ENCODE data around the gene MB.

MB gene

GRCh38 chr22:35572556-35572955 lies 44.6 kb downstream of the MB start:
- FAIRE-seq = no peak

GRCh38 chr22:35570686-35571194 lies 46.4 kb downstream of the MB start:
- FAIRE-seq = no peak
- TF ChIP-seq POU2F2 (IDR thresholded peaks at IDR 0.05; ENCODE audit: low read depth, low read length) (no peak), TAF1 (IDR thresholded peaks at IDR 0.05; ENCODE audit: low read depth, low read length) (no peak), POLR2AphosphoS5 (IDR thresholded peaks at IDR 0.05; ENCODE audit: low read depth, low read length) (no peak), SPI1 (IDR thresholded peaks at IDR 0.05; ENCODE audit: low read depth, low read length) (no peak)
- no peak for DNase-seq (ENCODE audit: insufficient read length, low spot score)

More at GRCh38 chr22:35572556-35572955, 44.6 kb downstream of the MB start:
- TF ChIP-seq POLR2A (IDR thresholded peaks at IDR 0.05; ENCODE audit: low read depth, low read length) = no peak
- no peak for TF ChIP-seq TAF1 (IDR thresholded peaks at IDR 0.05; ENCODE audit: low read depth, low read length)
- no peak for TF ChIP-seq PAX5 (IDR thresholded peaks at IDR 0.05; ENCODE audit: insufficient read depth, low read length, severe bottlenecking)
- no peak for TF ChIP-seq POU2F2 (IDR thresholded peaks at IDR 0.05; ENCODE audit: low read depth, low read length)
- no peak for TF ChIP-seq SPI1 (IDR thresholded peaks at IDR 0.05; ENCODE audit: low read depth, low read length)
- TF ChIP-seq POLR2AphosphoS5 (IDR thresholded peaks at IDR 0.05; ENCODE audit: low read depth, low read length) = no peak
- DNase-seq (ENCODE audit: insufficient read length, low spot score) = no peak

DNA sequence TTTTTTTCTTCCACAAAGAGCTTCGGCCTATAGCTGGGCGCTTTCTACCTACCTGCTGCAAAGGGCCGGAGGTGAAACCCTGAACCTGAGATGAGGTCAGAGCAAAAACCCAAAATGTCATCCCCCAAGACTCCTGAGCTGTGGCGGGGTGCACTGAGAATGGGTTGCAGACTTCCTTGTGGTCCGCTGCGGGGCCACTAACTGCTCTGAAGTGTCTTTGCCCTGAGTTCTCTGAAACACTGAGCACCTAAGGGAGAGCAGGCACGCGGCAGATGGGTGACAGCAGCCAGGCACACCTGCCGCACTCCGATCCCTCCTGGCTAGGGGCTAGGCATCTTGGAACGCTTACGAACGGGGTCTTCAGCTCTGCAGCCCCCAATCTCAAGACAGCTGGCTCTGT lies 47.2 kb downstream of the MB start:
- FAIRE-seq (no peak), DNase-seq (ENCODE audit: insufficient read length, low spot score) (no peak)
- no peak for TF ChIP-seq POU2F2 (IDR thresholded peaks at IDR 0.05; ENCODE audit: low read depth, low read length)
- no peak for TF ChIP-seq SPI1 (IDR thresholded peaks at IDR 0.05; ENCODE audit: low read depth, low read length)
- no peak for TF ChIP-seq TAF1 (IDR thresholded peaks at IDR 0.05; ENCODE audit: low read depth, low read length)
- TF ChIP-seq PAX5 (IDR thresholded peaks at IDR 0.05; ENCODE audit: insufficient read depth, low read length, severe bottlenecking) = no peak
- TF ChIP-seq POLR2A (IDR thresholded peaks at IDR 0.05; ENCODE audit: low read depth, low read length) = no peak
- TF ChIP-seq POLR2AphosphoS5 (IDR thresholded peaks at IDR 0.05; ENCODE audit: low read depth, low read length) = no peak

DNA sequence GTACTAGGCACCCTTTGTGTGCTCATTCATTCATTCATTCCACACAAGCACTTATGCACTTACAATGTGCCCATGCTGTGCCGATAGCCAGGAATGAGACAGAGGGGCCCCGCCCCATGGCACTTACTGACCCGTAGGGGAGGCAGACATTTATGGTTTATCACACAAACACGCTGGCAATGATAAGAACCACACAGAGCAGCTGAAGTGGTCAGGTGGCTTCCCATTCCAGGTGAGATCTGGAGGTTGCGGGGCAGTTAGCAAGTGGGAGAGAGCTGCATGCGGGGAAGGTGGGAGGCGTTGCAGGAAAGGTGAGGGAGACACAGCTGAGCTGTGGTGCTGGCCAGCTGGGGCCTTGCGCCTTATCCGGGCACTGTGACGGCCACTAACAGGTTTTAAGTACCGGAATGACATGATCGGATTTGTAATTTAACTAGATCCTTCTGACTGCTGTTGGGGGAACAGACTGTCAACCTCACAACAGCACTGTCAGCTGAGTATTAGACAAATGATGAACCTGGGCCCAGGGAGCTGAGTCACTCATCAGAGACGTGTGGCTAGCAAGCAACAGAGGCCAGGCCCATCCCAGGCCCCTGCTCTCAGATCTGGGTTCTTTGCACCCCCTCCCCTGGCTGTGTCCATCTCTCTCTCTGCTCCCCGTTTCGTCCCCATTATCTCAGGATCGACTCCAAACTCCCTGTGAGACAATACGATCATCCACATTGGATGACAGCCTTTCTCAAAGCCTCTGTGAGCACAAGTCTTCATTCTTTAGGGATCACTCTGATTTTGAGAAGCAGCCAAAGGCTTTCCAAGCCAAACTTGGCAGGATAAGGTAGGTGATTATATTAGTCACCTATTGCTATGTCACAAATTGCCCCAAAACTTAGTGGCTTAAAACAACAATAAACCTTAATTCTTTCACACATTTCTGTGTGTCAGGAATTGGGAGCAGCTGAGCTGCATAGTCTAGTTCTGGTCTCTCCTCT lies 48.1 kb downstream of the MB start:
- no peak for TF ChIP-seq POLR2A (IDR thresholded peaks at IDR 0.05; ENCODE audit: low read depth, low read length)
- no peak for TF ChIP-seq TAF1 (IDR thresholded peaks at IDR 0.05; ENCODE audit: low read depth, low read length)
- TF ChIP-seq POU2F2 (IDR thresholded peaks at IDR 0.05; ENCODE audit: low read depth, low read length) = no peak
- no peak for TF ChIP-seq PAX5 (IDR thresholded peaks at IDR 0.05; ENCODE audit: insufficient read depth, low read length, severe bottlenecking)
- TF ChIP-seq POLR2AphosphoS5 (IDR thresholded peaks at IDR 0.05; ENCODE audit: low read depth, low read length) = no peak
- TF ChIP-seq SPI1 (IDR thresholded peaks at IDR 0.05; ENCODE audit: low read depth, low read length) = no peak
- DNase-seq (ENCODE audit: insufficient read length, low spot score) (no peak), FAIRE-seq (no peak)

- TF ChIP-seq POLR2A (IDR thresholded peaks at IDR 0.05; ENCODE audit: low read depth, low read length) (no peak), TAF1 (IDR thresholded peaks at IDR 0.05; ENCODE audit: low read depth, low read length) (no peak), POLR2AphosphoS5 (IDR thresholded peaks at IDR 0.05; ENCODE audit: low read depth, low read length) (no peak), PAX5 (IDR thresholded peaks at IDR 0.05; ENCODE audit: insufficient read depth, low read length, severe bottlenecking) (no peak), SPI1 (IDR thresholded peaks at IDR 0.05; ENCODE audit: low read depth, low read length) (no peak), POU2F2 (IDR thresholded peaks at IDR 0.05; ENCODE audit: low read depth, low read length) (no peak)
- no peak for DNase-seq (ENCODE audit: insufficient read length, low spot score)
- no peak for FAIRE-seq
Observed at GRCh38 chr22:35567351-35568141, 49.6 kb downstream of the MB start.

DNA sequence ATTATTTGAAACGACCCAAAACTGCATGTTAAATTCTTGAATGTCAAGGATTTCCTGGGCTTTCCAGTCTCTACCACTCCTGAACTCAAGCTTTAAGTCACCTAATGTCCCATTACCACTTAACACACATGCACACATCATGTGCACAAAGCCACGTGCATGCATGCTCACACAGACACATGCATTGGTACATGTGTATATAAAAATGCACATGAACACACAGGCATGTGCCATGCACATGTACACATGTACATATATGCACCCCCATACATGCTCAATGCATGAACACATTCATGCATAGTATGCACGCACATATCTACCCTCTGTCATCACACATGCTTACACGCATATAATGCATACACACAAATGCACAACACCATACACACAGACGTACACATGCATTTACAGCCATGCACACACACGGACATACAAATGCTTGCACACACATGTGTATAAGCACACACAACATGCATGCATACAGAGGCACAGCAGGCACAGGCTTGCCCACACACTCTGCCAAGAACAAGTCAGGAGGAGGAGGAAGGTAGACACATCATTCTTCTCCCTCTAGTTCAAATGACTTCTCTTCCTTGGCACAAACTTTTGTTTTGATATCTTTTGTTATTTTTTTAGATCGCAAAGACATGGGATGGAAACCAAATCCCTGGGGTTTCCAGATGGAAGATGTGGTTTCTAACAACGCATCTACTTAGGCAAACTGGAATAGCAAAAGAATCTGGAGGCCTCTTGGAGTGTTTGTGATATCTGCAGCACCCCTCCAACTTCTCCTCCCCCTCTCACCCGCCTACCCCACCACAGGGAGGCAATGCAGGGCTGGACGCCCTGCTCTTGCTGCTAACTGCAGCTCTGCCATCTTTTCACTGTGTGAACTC lies 51.9 kb downstream of the MB start:
- TF ChIP-seq TAF1 (IDR thresholded peaks at IDR 0.05; ENCODE audit: low read depth, low read length) (no peak), SPI1 (IDR thresholded peaks at IDR 0.05; ENCODE audit: low read depth, low read length) (no peak), POLR2AphosphoS5 (IDR thresholded peaks at IDR 0.05; ENCODE audit: low read depth, low read length) (no peak), POLR2A (IDR thresholded peaks at IDR 0.05; ENCODE audit: low read depth, low read length) (no peak), PAX5 (IDR thresholded peaks at IDR 0.05; ENCODE audit: insufficient read depth, low read length, severe bottlenecking) (no peak), POU2F2 (IDR thresholded peaks at IDR 0.05; ENCODE audit: low read depth, low read length) (no peak)
- no peak for DNase-seq (ENCODE audit: insufficient read length, low spot score)
- FAIRE-seq = peak; percentile 70

DNA sequence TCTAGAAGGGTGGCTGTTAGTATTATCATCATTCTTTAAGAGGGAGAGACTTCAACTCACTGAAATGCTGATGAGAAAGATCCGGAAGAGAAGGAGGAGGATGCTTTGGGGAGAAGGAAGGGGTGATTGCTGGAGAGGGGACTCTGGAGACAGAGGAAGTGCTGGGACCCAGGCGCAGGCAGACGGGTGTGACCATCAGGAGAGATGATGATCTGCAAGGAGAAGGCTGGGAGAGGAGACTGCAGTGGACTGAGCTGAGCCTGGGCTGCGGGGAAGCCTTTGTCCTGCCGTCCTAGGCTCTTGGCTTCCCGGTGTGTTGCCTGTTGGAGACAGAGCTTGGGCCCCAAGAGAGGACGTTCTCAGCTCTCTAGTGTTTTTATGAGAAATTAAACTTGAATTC lies 53.9 kb downstream of the MB start:
- no peak for FAIRE-seq
- TF ChIP-seq TAF1 (IDR thresholded peaks at IDR 0.05; ENCODE audit: low read depth, low read length) (no peak), POLR2AphosphoS5 (IDR thresholded peaks at IDR 0.05; ENCODE audit: low read depth, low read length) (no peak), POU2F2 (IDR thresholded peaks at IDR 0.05; ENCODE audit: low read depth, low read length) (no peak), SPI1 (IDR thresholded peaks at IDR 0.05; ENCODE audit: low read depth, low read length) (no peak), PAX5 (IDR thresholded peaks at IDR 0.05; ENCODE audit: insufficient read depth, low read length, severe bottlenecking) (no peak), POLR2A (IDR thresholded peaks at IDR 0.05; ENCODE audit: low read depth, low read length) (no peak)
- DNase-seq (ENCODE audit: insufficient read length, low spot score) = no peak

DNA sequence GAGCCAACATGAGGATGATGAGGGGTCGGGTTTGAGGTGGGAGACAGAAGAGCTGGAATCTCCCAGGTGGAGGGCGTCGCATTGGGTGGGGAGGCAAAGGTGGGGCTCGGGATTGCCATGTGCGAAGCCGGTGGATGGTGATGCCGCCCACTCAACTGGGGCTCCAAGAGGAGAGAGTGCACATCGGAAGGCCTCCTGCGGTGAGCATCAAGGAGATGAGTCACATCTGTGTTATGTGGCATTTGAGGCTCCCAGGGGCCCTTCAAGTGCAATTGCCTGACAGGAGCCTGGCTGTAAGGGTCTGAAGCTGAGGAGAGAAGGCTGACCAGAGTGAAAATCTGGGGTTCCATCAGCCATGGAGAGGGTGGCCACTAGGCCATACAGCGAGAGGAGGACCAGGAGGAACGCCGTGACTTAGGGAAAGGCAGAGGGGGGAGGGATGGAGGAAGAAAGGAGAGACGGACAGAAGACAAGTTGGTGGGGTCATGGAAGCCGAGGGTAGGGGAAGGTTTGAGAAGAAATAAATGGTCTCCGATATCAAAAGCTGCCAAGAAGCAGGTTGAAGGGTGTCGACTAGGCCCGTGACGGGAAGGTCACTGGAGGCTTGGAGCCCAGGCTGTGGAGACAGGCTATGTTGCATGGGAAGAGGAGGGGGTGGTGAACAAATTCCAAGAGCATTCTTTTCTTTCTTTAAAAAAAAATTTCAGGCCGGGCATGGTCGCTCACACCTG lies 55.2 kb downstream of the MB start:
- FAIRE-seq = no peak
- TF ChIP-seq PAX5 (IDR thresholded peaks at IDR 0.05; ENCODE audit: insufficient read depth, low read length, severe bottlenecking) (no peak), POLR2A (IDR thresholded peaks at IDR 0.05; ENCODE audit: low read depth, low read length) (no peak), TAF1 (IDR thresholded peaks at IDR 0.05; ENCODE audit: low read depth, low read length) (no peak), POU2F2 (IDR thresholded peaks at IDR 0.05; ENCODE audit: low read depth, low read length) (no peak), SPI1 (IDR thresholded peaks at IDR 0.05; ENCODE audit: low read depth, low read length) (no peak), POLR2AphosphoS5 (IDR thresholded peaks at IDR 0.05; ENCODE audit: low read depth, low read length) (no peak)
- DNase-seq (ENCODE audit: insufficient read length, low spot score) = no peak

Measured in GM12891 (cell line).